SJSA1 (cell line): ENCODE results near the gene CD63. TPM values are rescaled to one million over a fixed set of nuclear protein-coding genes. Genes with fewer than 3 reads are reported as not detected.
A peak's percentile ranks its signal among the peaks of the same experiment; 100 is the strongest.

Experiments
- DNase-seq, 2 experiments: peaks; one replicate each; pipeline ENCODE4 v3.0.0-alpha.2; 2015 to 2020; ENCODE audit warnings: low spot score in 2 of 2, low read depth in 1 of 2
- H3K27ac ChIP-seq: fragments of 250-450 bp; sonication (Bioruptor Pico); 2 replicates; pipeline ENCODE4 v1.5.1; 2020; ENCODE audit warnings: mild to moderate bottlenecking, moderate library complexity
- H3K27me3 ChIP-seq: fragments of 250-450 bp; sonication (Bioruptor Pico); replicated peaks from 2 replicates; pipeline ENCODE4 v1.5.1; 2020; ENCODE audit warnings: mild to moderate bottlenecking, moderate library complexity
- H3K36me3 ChIP-seq: fragments of 250-450 bp; sonication (Bioruptor Pico); 2 replicates; pipeline ENCODE4 v1.5.1; 2020; ENCODE audit warnings: mild to moderate bottlenecking
- H3K4me1 ChIP-seq: fragments of 250-450 bp; sonication (Bioruptor Pico); replicated peaks from 2 replicates; pipeline ENCODE4 v1.6.1; 2021; ENCODE audit warnings: mild to moderate bottlenecking
- H3K4me3 ChIP-seq: fragments of 250-450 bp; sonication (Bioruptor Pico); 2 replicates; pipeline ENCODE4 v1.5.1; 2020; ENCODE audit warnings: mild to moderate bottlenecking
- H3K9me3 ChIP-seq: fragments of 250-450 bp; sonication (Bioruptor Pico); replicated peaks from 2 replicates; pipeline ENCODE4 v1.5.1; 2020; ENCODE audit warnings: mild to moderate bottlenecking
- total RNA-seq: library from RNA; depleted of rRNA; stranded (reverse); fragments of >200 nt; shearing (Covaris generic); gene quantifications from 2 replicates; pipeline ENCODE4 v1.2.3, GENCODE V29; 2014

The CD63 gene
- total RNA-seq, 1 experiment from 2014 or later = 1,021 TPM

- H3K27ac ChIP-seq = no peak overlapping the region
- H3K27me3 ChIP-seq = no peaks in the 10 kb centered on the region
- peaks cover 25% of the 10 kb centered on the region for H3K4me1 ChIP-seq
- DNase-seq = no peak
- no peaks in the 10 kb centered on the region for H3K36me3 ChIP-seq
- H3K4me3 ChIP-seq = no peak overlapping the region
- H3K9me3 ChIP-seq = no peaks in the 10 kb centered on the region
Measured at GRCh38 chr12:55733858-55734257, 5.0 kb upstream of the CD63 start.

GRCh38 chr12:55733021-55733555 lies 4.3 kb upstream of the CD63 start:
- Histone ChIP-seq H3K27ac (no peak overlapping the region), H3K4me1 (peaks cover 23% of the 10 kb centered on the region), H3K36me3 (peaks cover 2% of the 10 kb centered on the region), H3K9me3 (no peaks in the 10 kb centered on the region), H3K27me3 (no peaks in the 10 kb centered on the region), H3K4me3 (no peak overlapping the region)
- DNase-seq = no peak

- DNase-seq = no peak
- Histone ChIP-seq H3K27ac (no peak overlapping the region), H3K4me3 (no peak overlapping the region), H3K36me3 (peaks cover 10% of the 10 kb centered on the region), H3K27me3 (no peaks in the 10 kb centered on the region), H3K4me1 (peaks cover 28% of the 10 kb centered on the region), H3K9me3 (no peaks in the 10 kb centered on the region)
Measured at GRCh38 chr12:55732288-55732687, 3.5 kb upstream of the CD63 start.

GRCh38 chr12:55729819-55730818 lies 1.3 kb upstream of the CD63 start:
- peak overlapping the region; percentile 94 for H3K27ac ChIP-seq
- H3K4me1 ChIP-seq = peaks cover 34% of the 10 kb centered on the region
- H3K4me3 ChIP-seq = peak overlapping the region; percentile 56
- no peaks in the 10 kb centered on the region for H3K27me3 ChIP-seq
- H3K36me3 ChIP-seq = peaks cover 32% of the 10 kb centered on the region
- peak in 1 of 2 experiments; percentile 79 for DNase-seq
- H3K9me3 ChIP-seq = no peaks in the 10 kb centered on the region

- H3K27ac ChIP-seq = peak overlapping the region; percentile 94
- H3K36me3 ChIP-seq = peaks cover 49% of the 10 kb centered on the region
- H3K4me3 ChIP-seq = peak overlapping the region; percentile 56
- peaks cover 34% of the 10 kb centered on the region for H3K4me1 ChIP-seq
- peak; percentile 60 to 78 for DNase-seq
- H3K9me3 ChIP-seq = no peaks in the 10 kb centered on the region
- no peaks in the 10 kb centered on the region for H3K27me3 ChIP-seq
Measured at GRCh38 chr12:55728186-55728938, 447 bp downstream of the CD63 start.

GRCh38 chr12:55727643-55728185 lies 1.1 kb downstream of the CD63 start:
- Histone ChIP-seq H3K36me3 (peaks cover 56% of the 10 kb centered on the region), H3K9me3 (no peaks in the 10 kb centered on the region), H3K4me3 (peak overlapping the region; percentile 56), H3K27ac (peak overlapping the region; percentile 94), H3K27me3 (no peaks in the 10 kb centered on the region), H3K4me1 (peaks cover 34% of the 10 kb centered on the region)
- DNase-seq = no peak

- Histone ChIP-seq H3K36me3 (peaks cover 60% of the 10 kb centered on the region), H3K27ac (no peak overlapping the region), H3K27me3 (no peaks in the 10 kb centered on the region), H3K9me3 (no peaks in the 10 kb centered on the region), H3K4me3 (peak overlapping the region; percentile 56), H3K4me1 (peaks cover 34% of the 10 kb centered on the region)
- DNase-seq = no peak
Measured at GRCh38 chr12:55726971-55727370, 1.8 kb downstream of the CD63 start.

GRCh38 chr12:55725556-55725955 lies 3.3 kb downstream of the CD63 start:
- Histone ChIP-seq H3K27me3 (no peaks in the 10 kb centered on the region), H3K4me3 (no peak overlapping the region), H3K4me1 (peaks cover 44% of the 10 kb centered on the region), H3K9me3 (no peaks in the 10 kb centered on the region), H3K36me3 (peaks cover 62% of the 10 kb centered on the region), H3K27ac (no peak overlapping the region)
- DNase-seq = no peak

GRCh38 chr12:55724940-55725309 lies 3.9 kb downstream of the CD63 start:
- no peaks in the 10 kb centered on the region for H3K27me3 ChIP-seq
- no peak for DNase-seq
- H3K27ac ChIP-seq = no peak overlapping the region
- H3K9me3 ChIP-seq = no peaks in the 10 kb centered on the region
- H3K4me1 ChIP-seq = peaks cover 39% of the 10 kb centered on the region
- H3K36me3 ChIP-seq = peaks cover 66% of the 10 kb centered on the region
- H3K4me3 ChIP-seq = no peak overlapping the region

- DNase-seq = peak in 1 of 2 experiments; percentile 70
- H3K9me3 ChIP-seq = no peaks in the 10 kb centered on the region
- no peaks in the 10 kb centered on the region for H3K27me3 ChIP-seq
- peaks cover 34% of the 10 kb centered on the region for H3K4me1 ChIP-seq
- no peak overlapping the region for H3K4me3 ChIP-seq
- H3K27ac ChIP-seq = no peak overlapping the region
- peaks cover 66% of the 10 kb centered on the region for H3K36me3 ChIP-seq
Measured at GRCh38 chr12:55724226-55724939, 4.4 kb downstream of the CD63 start.

GRCh38 chr12:55723516-55724225 lies 5.1 kb downstream of the CD63 start:
- peaks cover 66% of the 10 kb centered on the region for H3K36me3 ChIP-seq

GRCh38 chr12:55722948-55723347 lies 5.9 kb downstream of the CD63 start:
- no peak for DNase-seq
- peaks cover 62% of the 10 kb centered on the region for H3K36me3 ChIP-seq
- no peaks in the 10 kb centered on the region for H3K27me3 ChIP-seq
- H3K4me1 ChIP-seq = peaks cover 34% of the 10 kb centered on the region
- no peaks in the 10 kb centered on the region for H3K9me3 ChIP-seq
- H3K4me3 ChIP-seq = no peak overlapping the region
- H3K27ac ChIP-seq = no peak overlapping the region

More at GRCh38 chr12:55723516-55724225, 5.1 kb downstream of the CD63 start:
- DNase-seq = no peak
- Histone ChIP-seq H3K27me3 (no peaks in the 10 kb centered on the region), H3K4me1 (peaks cover 30% of the 10 kb centered on the region), H3K27ac (no peak overlapping the region), H3K4me3 (no peak overlapping the region), H3K9me3 (no peaks in the 10 kb centered on the region)
